HepG2 (cell line): Measurements from ENCODE around the gene SLC12A2. TPM values are rescaled to one million over a fixed set of nuclear protein-coding genes. Genes with fewer than 3 reads are reported as not detected.

Experiments used
- ATAC-seq: fragments of 200-7000 bp; cut with Tn5 transposase; 3 replicates; pipeline ENCODE4 v1.9.1; 2020; ENCODE audit warnings: mild to moderate bottlenecking, moderate library complexity
- BruUV-seq: library from RNA; stranded (reverse); fragments of 400-500 nt; replicated peaks from 2 replicates; lab custom pipeline; 2021; lab: Mats Ljungman, UMichigan
- CTCF ChIA-PET: fragments of 300-600 bp; formaldehyde crosslinking; extraction: SDS; loops from one replicate; lab custom pipeline; 2021; ENCODE audit warnings: low total read pairs, inconsistent platforms, low intra/inter-chr PET ratio; lab: Yijun Ruan, JAX
- POLR2A ChIA-PET: fragments of 350-600 bp; sonication (Branson Sonifier 250); formaldehyde crosslinking; loops from one replicate; lab custom pipeline; 2020; ENCODE audit warnings: antibody characterized with exemption, inconsistent platforms; lab: Yijun Ruan, JAX
- DNase-seq: peaks from one replicate; pipeline ENCODE4 v3.0.0-alpha.2; 2015; ENCODE audit warnings: low spot score
- FAIRE-seq: peaks from 3 replicates; lab custom pipeline; 2011; peaks lifted over from hg19 to GRCh38; lab: Jason Lieb, UNC
- H2AFZ ChIP-seq: one replicate; pipeline ENCODE4 v1.6.1; 2011; ENCODE audit warnings: low read length, inconsistent platforms
- H3K27ac ChIP-seq: fragments of 300-600 bp; 3 replicates; pipeline ENCODE4 v1.8.0; 2011; ENCODE audit warnings: mixed run types, mild to moderate bottlenecking, mixed read lengths, low read length, inconsistent platforms; ENCODE audit not compliant: insufficient read depth; ENCODE audit errors: extremely low read length
- H3K27me3 ChIP-seq, 2 experiments: fragments of 200-600 bp in 1 of 2; 2 replicates in 1 of 2; 3 replicates in 1 of 2; pipeline versions ENCODE4 v1.6.0 to v1.8.0; 2011; ENCODE audit warnings: low read length in 2 of 2, mild to moderate bottlenecking in 2 of 2, moderate library complexity in 2 of 2, inconsistent platforms in 1 of 2; ENCODE audit not compliant: insufficient read depth in 2 of 2, control insufficient read depth in 1 of 2
- H3K36me3 ChIP-seq, 2 experiments: fragments of 200-600 bp in 1 of 2; replicated peaks in 1 of 2; 2 replicates in 1 of 2; 3 replicates in 1 of 2; pipeline versions ENCODE4 v1.5.1 to v1.8.0; 2011; ENCODE audit warnings: low read length in 2 of 2, inconsistent platforms in 1 of 2; ENCODE audit not compliant: insufficient read depth in 2 of 2, control insufficient read depth in 1 of 2
- H3K4me1 ChIP-seq: 2 replicates; pipeline ENCODE4 v1.5.1; 2012; ENCODE audit warnings: low read length, inconsistent platforms; ENCODE audit not compliant: insufficient read depth
- H3K4me2 ChIP-seq: 2 replicates; pipeline ENCODE4 v1.6.0; 2011; ENCODE audit warnings: low read depth, low read length, inconsistent platforms
- H3K4me3 ChIP-seq, 3 experiments: fragments of 200-600 bp in 1 of 3; sonication (generic), shearing (Covaris generic) in 1 of 3; replicated peaks in 1 of 3; 2 replicates each; pipeline ENCODE4 v1.5.1; 2011 to 2016; ENCODE audit warnings: low read length in 3 of 3, inconsistent platforms in 2 of 3, low read depth in 2 of 3, mild to moderate bottlenecking in 2 of 3, control low read depth in 1 of 3, mixed read lengths in 1 of 3; ENCODE audit not compliant: insufficient read depth in 1 of 3
- H3K79me2 ChIP-seq: one replicate; pipeline ENCODE4 v1.6.1; 2011; ENCODE audit warnings: low read length, inconsistent platforms; ENCODE audit not compliant: insufficient read depth
- H3K9ac ChIP-seq: 2 replicates; pipeline ENCODE4 v1.6.0; 2011; ENCODE audit warnings: mild to moderate bottlenecking, low read depth, low read length, inconsistent platforms; ENCODE audit not compliant: insufficient read depth
- H3K9me3 ChIP-seq: 2 replicates; pipeline ENCODE4 v1.5.1; 2012; ENCODE audit warnings: mild to moderate bottlenecking, low read length
- H4K20me1 ChIP-seq: 2 replicates; pipeline ENCODE4 v1.6.0; 2011; ENCODE audit warnings: inconsistent platforms, mild to moderate bottlenecking, low read length, moderate library complexity; ENCODE audit not compliant: insufficient read depth
- FOXJ3 ChIP-seq: sonication (generic); formaldehyde crosslinking; IDR thresholded peaks from 2 replicates; pipeline ENCODE4 v1.4.0; 2020; ENCODE audit warnings: missing genetic modification reagents, mild to moderate bottlenecking, borderline replicate concordance
- HMGXB4 ChIP-seq, 2 experiments: sonication (generic) in 1 of 2; formaldehyde crosslinking in 1 of 2; IDR thresholded peaks; 2 replicates each; pipeline versions ENCODE4 v1.4.0 to v1.6.1; 2018 to 2020; ENCODE audit warnings: missing genetic modification reagents in 2 of 2, borderline replicate concordance in 1 of 2, low read depth in 1 of 2, mild to moderate bottlenecking in 1 of 2, missing biosample characterization in 1 of 2
- HNRNPH1 ChIP-seq: fragments of 200-400 bp; formaldehyde crosslinking; optimal IDR thresholded peaks from 2 replicates; pipeline ENCODE3; 2017; ENCODE audit warnings: mild to moderate bottlenecking, low read depth, low read length
- ONECUT2 ChIP-seq: sonication (generic); formaldehyde crosslinking; IDR thresholded peaks from 2 replicates; pipeline ENCODE4 v1.4.0; 2020; ENCODE audit warnings: missing genetic modification reagents
- POLR2G ChIP-seq: fragments of 200-400 bp; formaldehyde crosslinking; IDR thresholded peaks from 2 replicates; pipeline ENCODE4 v1.6.1; 2018; ENCODE audit warnings: mild to moderate bottlenecking, low read depth, low read length, moderate library complexity
- RBM22 ChIP-seq: fragments of 200-400 bp; formaldehyde crosslinking; optimal IDR thresholded peaks from 2 replicates; pipeline ENCODE3; 2017; ENCODE audit warnings: mild to moderate bottlenecking, low read length, moderate library complexity
- SRSF1 ChIP-seq: fragments of 200-400 bp; formaldehyde crosslinking; optimal IDR thresholded peaks from 2 replicates; pipeline ENCODE3; 2017; ENCODE audit warnings: mild to moderate bottlenecking, low read depth, low read length, moderate library complexity
- ZBTB14 ChIP-seq: sonication (generic); formaldehyde crosslinking; IDR thresholded peaks from 2 replicates; pipeline ENCODE4 v1.4.0; 2020; ENCODE audit warnings: missing genetic modification reagents
- ZBTB34 ChIP-seq: sonication (generic); formaldehyde crosslinking; IDR thresholded peaks from 2 replicates; pipeline ENCODE4 v1.8.0; 2022; ENCODE audit warnings: mild to moderate bottlenecking, missing genetic modification reagents
- ZNF180 ChIP-seq: sonication (generic); formaldehyde crosslinking; IDR thresholded peaks from 2 replicates; pipeline ENCODE4 v1.4.0; 2020; ENCODE audit warnings: low read depth, missing genetic modification reagents, borderline replicate concordance
- ZNF383 ChIP-seq: sonication (generic); formaldehyde crosslinking; IDR thresholded peaks from 2 replicates; pipeline ENCODE4 v1.4.0; 2020; ENCODE audit warnings: missing genetic modification reagents, mild to moderate bottlenecking, borderline replicate concordance
- ZNF468 ChIP-seq: sonication (generic); formaldehyde crosslinking; IDR thresholded peaks from 2 replicates; pipeline ENCODE4 v1.8.0; 2022; ENCODE audit warnings: mild to moderate bottlenecking, moderate library complexity, missing genetic modification reagents
- ZNF558 ChIP-seq: sonication (generic); formaldehyde crosslinking; IDR thresholded peaks from 2 replicates; pipeline ENCODE4 v1.9.0; 2022; ENCODE audit warnings: mild to moderate bottlenecking, missing genetic modification reagents, borderline replicate concordance
- ZNF652 ChIP-seq: IDR thresholded peaks from 2 replicates; pipeline ENCODE4 v1.6.1; 2016; ENCODE audit warnings: low read depth, borderline replicate concordance
- ZNF782 ChIP-seq: sonication (generic); formaldehyde crosslinking; IDR thresholded peaks from 2 replicates; pipeline ENCODE4 v1.4.0; 2020; ENCODE audit warnings: missing genetic modification reagents, mild to moderate bottlenecking, borderline replicate concordance
- WGBS: methylation state at CpG from one replicate; pipeline ENCODE4 v1.1.6; 2017; ENCODE audit warnings: low lambda C conversion rate; 5-methylcytosine and 5-hydroxymethylcytosine counted together
- in situ Hi-C: cut with HindIII; loops from 2 replicates; pipeline ENCODE4 v1.10.0; 2017; ENCODE audit warnings: low pct_unique_long_range_greater_than_20kb; ENCODE audit not compliant: extremely low pct_ligation_motif_present
- intact Hi-C: fragments of 100-400 bp; cut with micrococcal nuclease; formaldehyde crosslinking; loops from one replicate; pipeline ENCODE4 v1.10.0; 2022; ENCODE audit not compliant: unreplicated experiment
- polyA plus RNA-seq, 8 experiments: library from polyadenylated mRNA; depleted of rRNA in 3 of 8; stranded (reverse) in 7 of 8; unstranded in 1 of 8; fragments of >200 nt; fragmentation: Illumina TruSeq in 4 of 8; extraction: Trizol in 4 of 8; gene quantifications; 2 replicates each; pipeline versions ENCODE4 v1.2.1 to v1.2.3, GENCODE V29; 2011 to 2016; ENCODE audit warnings: low read depth in 4 of 8, missing spikeins in 1 of 8, mixed read lengths in 1 of 8; ENCODE audit not compliant: insufficient read depth in 1 of 8
- total RNA-seq, 5 experiments: library from RNA; depleted of rRNA; stranded (reverse); fragments of >200 nt; fragmentation: Illumina TruSeq; extraction: Trizol; gene quantifications; 2 replicates each; pipeline ENCODE4 v1.2.3, GENCODE V29; 2016; ENCODE audit warnings: low read depth in 1 of 5
- TF ChIP-seq, protein P1 (sequence below): sonication (generic); formaldehyde crosslinking; IDR thresholded peaks from 2 replicates; pipeline ENCODE4 v1.9.0; 2021; ENCODE audit warnings: missing genetic modification reagents, mild to moderate bottlenecking, borderline replicate concordance
- TF ChIP-seq, protein P2 (sequence below): sonication (generic); formaldehyde crosslinking; IDR thresholded peaks from 2 replicates; pipeline ENCODE4 v1.4.0; 2020; ENCODE audit warnings: mild to moderate bottlenecking, missing genetic modification reagents

SLC12A2 gene
- total and polyA plus RNA-seq, 2 of the 13 experiments (the other 11 are each of a cell fraction or from before 2014, with no cell fraction given), result 4.0 to 9.7 TPM

DNA sequence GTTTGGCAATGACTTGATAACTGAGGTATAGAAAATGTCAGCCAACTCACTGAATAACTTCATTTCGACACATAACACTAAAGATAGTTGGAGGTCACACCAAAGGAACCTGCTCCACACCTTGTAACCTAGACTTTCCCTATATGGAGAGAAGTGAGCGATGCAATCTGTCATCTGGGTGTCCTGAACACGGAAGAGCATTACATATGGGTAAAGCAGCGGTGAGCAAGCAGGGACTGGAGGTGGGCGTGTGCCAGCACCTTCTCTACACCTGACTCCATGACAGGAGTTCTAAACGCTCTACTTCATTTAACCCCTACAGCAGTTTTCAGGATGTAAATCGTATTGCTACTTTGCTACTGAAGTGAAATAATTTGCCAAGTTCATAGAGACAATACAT is 152.8 kb downstream of the SLC12A2 start:
- CTCF ChIA-PET, result no interaction called here
- ATAC-seq (no peak), DNase-seq (no peak), FAIRE-seq (no peak)
- Histone ChIP-seq H3K79me2 (no peaks in the 10 kb centered on the region), H3K9me3 (no peaks in the 10 kb centered on the region), H2AFZ (no peak overlapping the region), H3K4me3 (no peak overlapping the region), H4K20me1 (no peaks in the 10 kb centered on the region), H3K4me2 (no peak overlapping the region), H3K27ac (no peak overlapping the region), H3K36me3 (no peaks in the 10 kb centered on the region), H3K9ac (no peak overlapping the region), H3K4me1 (no peaks in the 10 kb centered on the region), H3K27me3 (no peaks in the 10 kb centered on the region)
- no TSS peak for BruUV-seq
- 0% methylated on average over 6 of the region's 7 CpGs for WGBS
- intact Hi-C loops (no loop called here), in situ Hi-C loops (no loop called here)
- POLR2A ChIA-PET, result no interaction called here
- TF ChIP-seq RBM22, result no peak
- TF ChIP-seq FOXJ3, result no peak
- TF ChIP-seq ZNF558 (CRISPR knock-in tag), result no peak
- no peak for TF ChIP-seq ZNF782 (CRISPR knock-in tag)
- no peak for TF ChIP-seq ZNF383 (CRISPR knock-in tag)
- no peak for TF ChIP-seq ZBTB34 (CRISPR knock-in tag)
- TF ChIP-seq HMGXB4 (CRISPR knock-in tag; IDR thresholded peaks at IDR 0.05; ENCODE audit: borderline replicate concordance in 1 of 2, low read depth in 1 of 2), result no peak
- TF ChIP-seq SRSF1, result no peak
- no peak for TF ChIP-seq POLR2G
- TF ChIP-seq, protein P1, sequence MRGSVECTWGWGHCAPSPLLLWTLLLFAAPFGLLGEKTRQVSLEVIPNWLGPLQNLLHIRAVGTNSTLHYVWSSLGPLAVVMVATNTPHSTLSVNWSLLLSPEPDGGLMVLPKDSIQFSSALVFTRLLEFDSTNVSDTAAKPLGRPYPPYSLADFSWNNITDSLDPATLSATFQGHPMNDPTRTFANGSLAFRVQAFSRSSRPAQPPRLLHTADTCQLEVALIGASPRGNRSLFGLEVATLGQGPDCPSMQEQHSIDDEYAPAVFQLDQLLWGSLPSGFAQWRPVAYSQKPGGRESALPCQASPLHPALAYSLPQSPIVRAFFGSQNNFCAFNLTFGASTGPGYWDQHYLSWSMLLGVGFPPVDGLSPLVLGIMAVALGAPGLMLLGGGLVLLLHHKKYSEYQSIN, result no peak
- no peak for TF ChIP-seq ONECUT2 (CRISPR knock-in tag)
- no peak for TF ChIP-seq ZNF180 (CRISPR knock-in tag)
- TF ChIP-seq ZBTB14 (CRISPR knock-in tag), result no peak
- no peak for TF ChIP-seq ZNF652 (CRISPR knock-in tag)
- TF ChIP-seq, protein P2, sequence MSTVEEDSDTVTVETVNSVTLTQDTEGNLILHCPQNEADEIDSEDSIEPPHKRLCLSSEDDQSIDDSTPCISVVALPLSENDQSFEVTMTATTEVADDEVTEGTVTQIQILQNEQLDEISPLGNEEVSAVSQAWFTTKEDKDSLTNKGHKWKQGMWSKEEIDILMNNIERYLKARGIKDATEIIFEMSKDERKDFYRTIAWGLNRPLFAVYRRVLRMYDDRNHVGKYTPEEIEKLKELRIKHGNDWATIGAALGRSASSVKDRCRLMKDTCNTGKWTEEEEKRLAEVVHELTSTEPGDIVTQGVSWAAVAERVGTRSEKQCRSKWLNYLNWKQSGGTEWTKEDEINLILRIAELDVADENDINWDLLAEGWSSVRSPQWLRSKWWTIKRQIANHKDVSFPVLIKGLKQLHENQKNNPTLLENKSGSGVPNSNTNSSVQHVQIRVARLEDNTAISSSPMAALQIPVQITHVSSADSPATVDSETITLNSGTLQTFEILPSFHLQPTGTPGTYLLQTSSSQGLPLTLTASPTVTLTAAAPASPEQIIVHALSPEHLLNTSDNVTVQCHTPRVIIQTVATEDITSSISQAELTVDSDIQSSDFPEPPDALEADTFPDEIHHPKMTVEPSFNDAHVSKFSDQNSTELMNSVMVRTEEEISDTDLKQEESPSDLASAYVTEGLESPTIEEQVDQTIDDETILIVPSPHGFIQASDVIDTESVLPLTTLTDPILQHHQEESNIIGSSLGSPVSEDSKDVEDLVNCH, result no peak
- no peak for TF ChIP-seq HNRNPH1
- TF ChIP-seq ZNF468 (CRISPR knock-in tag), result no peak
